A673 (cell line): Measurements from ENCODE around the gene ANXA4.

Experiments
- CTCF ChIP-seq: fragments of 300-800, 200-600 bp; sonication (generic); conservative IDR thresholded peaks from 2 replicates; pipeline ENCODE4 v1.5.1; 2017; ENCODE audit warnings: low read depth, mild to moderate bottlenecking, antibody characterized with exemption, low read length, moderate library complexity, mixed read lengths
- EZH2 ChIP-seq: fragments of 200-600 bp; sonication (generic); IDR thresholded peaks from 2 replicates; pipeline ENCODE4 v1.6.1; 2017; ENCODE audit warnings: borderline replicate concordance, low read depth, mild to moderate bottlenecking, mixed read lengths, antibody characterized with exemption, low read length; ENCODE audit not compliant: poor library complexity, severe bottlenecking

GRCh38 chr2:69785358-69785757, 43.4 kb downstream of the ANXA4 start:
- TF ChIP-seq EZH2 = no peak
- no peak for TF ChIP-seq CTCF
